Vagina (tissue), 2 donors: ENCODE measurements around the gene EMC8. TPM values are rescaled to one million over a fixed set of nuclear protein-coding genes. Genes with fewer than 3 reads are reported as not detected.
A peak's percentile ranks its signal among the peaks of the same experiment; 100 is the strongest.

ENCODE experiments used
- DNase-seq, 2 donors: peaks; one replicate each; pipeline ENCODE4 v3.0.0-alpha.2; 2017; ENCODE audit errors: extremely low spot score in 2 of 2
- H3K27ac ChIP-seq: fragments of 200-600 bp; sonication (generic); one replicate; pipeline ENCODE4 v1.5.1; 2019
- H3K27me3 ChIP-seq: fragments of 200-600 bp; sonication (generic); one replicate; pipeline ENCODE4 v1.5.1; 2019
- H3K36me3 ChIP-seq, 2 donors: fragments of 200-600 bp; sonication (generic); one replicate each; pipeline ENCODE4 v1.5.1; 2017 to 2019
- H3K4me1 ChIP-seq: fragments of 200-600 bp; sonication (generic); one replicate; pipeline ENCODE4 v1.5.1; 2019
- H3K4me3 ChIP-seq, 2 donors: fragments of 200-600 bp; sonication (generic); 1 replicate in 1 of 2; 2 replicates in 1 of 2; pipeline ENCODE4 v1.5.1; 2016 to 2019
- H3K9me3 ChIP-seq: fragments of 200-600 bp; sonication (generic); one replicate; pipeline ENCODE4 v1.5.1; 2019
- CTCF ChIP-seq, 3 experiments: fragments of 450-650 bp in 2 of 3; fragments of 200-600 bp in 1 of 3; sonication (generic) in 1 of 3; IDR thresholded peaks; one replicate each; pipeline ENCODE4 v1.5.1; 2017 to 2019; ENCODE audit warnings: antibody characterized with exemption in 3 of 3, mild to moderate bottlenecking in 2 of 3, moderate library complexity in 2 of 3
- POLR2A ChIP-seq, 2 donors: fragments of 450-650 bp; IDR thresholded peaks; one replicate each; pipeline ENCODE4 v1.6.1; 2017; ENCODE audit warnings: antibody characterized with exemption in 2 of 2, mild to moderate bottlenecking in 2 of 2, moderate library complexity in 2 of 2
- POLR2AphosphoS5 ChIP-seq, 2 donors: sonication (generic); formaldehyde crosslinking; IDR thresholded peaks; one replicate each; pipeline ENCODE4 v1.9.0; 2017; ENCODE audit warnings: antibody characterized with exemption in 2 of 2, mild to moderate bottlenecking in 2 of 2, low read depth in 1 of 2; ENCODE audit not compliant: insufficient read depth in 1 of 2
- intact Hi-C: fragments of 100-400 bp; cut with DNase I; formaldehyde crosslinking; loops from one replicate; pipeline ENCODE4 v1.15.1; 2023
- total RNA-seq: library from RNA; depleted of rRNA; stranded (reverse); fragments of >200 nt; gene quantifications from one replicate; pipeline ENCODE4 v1.2.3, GENCODE V29; 2016

The EMC8 gene
- total RNA-seq: 42.0 TPM

GRCh38 chr16:85799497-85800320, at the start of gene EMC8, which contains the start of gene COX4I1:
Gene EMC8 (minus strand): TSS chr16:85799544. CDS start chr16:85799295, 249 bp downstream.
Gene COX4I1 (plus strand): TSS chr16:85799695. CDS start chr16:85801206, 1,511 bp downstream.
- Histone ChIP-seq H3K27me3 (no peaks in the 10 kb centered on the region), H3K4me1 (peaks cover 34% of the 10 kb centered on the region), H3K27ac (peak within 1 kb of the TSS; percentile 79), H3K9me3 (no peaks in the 10 kb centered on the region), H3K4me3 (peak within 1 kb of the TSS; percentile 92 to 97), H3K36me3 (peaks cover 0 to 25% of the 10 kb centered on the region in 2 donors)
- no peak for DNase-seq
- no peak for TF ChIP-seq CTCF (IDR thresholded peaks at IDR 0.05)
- TF ChIP-seq POLR2AphosphoS5 (IDR thresholded peaks at IDR 0.05; ENCODE audit: insufficient read depth in 1 of 2, low read depth in 1 of 2): peak; percentile 85 to 92
- TF ChIP-seq POLR2A (IDR thresholded peaks at IDR 0.05): peak in 1 of 2 donors; percentile 68
- intact Hi-C loops: no loop called here

GRCh38 chr16:85848986-85849385, 49.6 kb upstream of the EMC8 start:
- intact Hi-C loops: no loop called here
- TF ChIP-seq POLR2A (IDR thresholded peaks at IDR 0.05) (no peak), CTCF (IDR thresholded peaks at IDR 0.05) (no peak), POLR2AphosphoS5 (IDR thresholded peaks at IDR 0.05; ENCODE audit: insufficient read depth in 1 of 2, low read depth in 1 of 2) (no peak)
- Histone ChIP-seq H3K36me3 (no peaks in the 10 kb centered on the region), H3K27me3 (no peaks in the 10 kb centered on the region), H3K9me3 (no peaks in the 10 kb centered on the region), H3K4me3 (no peak overlapping the region), H3K4me1 (no peaks in the 10 kb centered on the region), H3K27ac (no peak overlapping the region)
- DNase-seq: no peak

- H3K4me1 ChIP-seq: no peaks in the 10 kb centered on the region
- no peaks in the 10 kb centered on the region for H3K9me3 ChIP-seq
- no peak overlapping the region for H3K4me3 ChIP-seq
- H3K36me3 ChIP-seq: no peaks in the 10 kb centered on the region
- intact Hi-C loops: no loop called here
- DNase-seq: no peak
- no peaks in the 10 kb centered on the region for H3K27me3 ChIP-seq
- H3K27ac ChIP-seq: no peak overlapping the region
- TF ChIP-seq CTCF (IDR thresholded peaks at IDR 0.05) (no peak), POLR2A (IDR thresholded peaks at IDR 0.05) (no peak), POLR2AphosphoS5 (IDR thresholded peaks at IDR 0.05; ENCODE audit: insufficient read depth in 1 of 2, low read depth in 1 of 2) (no peak)
Measured at GRCh38 chr16:85847681-85848601, 48.6 kb upstream of the EMC8 start.

- intact Hi-C loops: no loop called here
- Histone ChIP-seq H3K27ac (no peak overlapping the region), H3K4me1 (no peaks in the 10 kb centered on the region), H3K27me3 (no peaks in the 10 kb centered on the region), H3K9me3 (no peaks in the 10 kb centered on the region), H3K4me3 (no peak overlapping the region), H3K36me3 (no peaks in the 10 kb centered on the region)
- DNase-seq: no peak
- TF ChIP-seq CTCF (IDR thresholded peaks at IDR 0.05): no peak
Measured at GRCh38 chr16:85847036-85847435, 47.7 kb upstream of the EMC8 start.
